ENCODE data around the gene INPP5K. TPM values are rescaled to one million over a fixed set of nuclear protein-coding genes. Genes with fewer than 3 reads are reported as not detected.

Gene INPP5K
- total RNA-seq, 6 experiments from 2014 or later: 12.7 to 22.6 (median 18.2) TPM

DNA sequence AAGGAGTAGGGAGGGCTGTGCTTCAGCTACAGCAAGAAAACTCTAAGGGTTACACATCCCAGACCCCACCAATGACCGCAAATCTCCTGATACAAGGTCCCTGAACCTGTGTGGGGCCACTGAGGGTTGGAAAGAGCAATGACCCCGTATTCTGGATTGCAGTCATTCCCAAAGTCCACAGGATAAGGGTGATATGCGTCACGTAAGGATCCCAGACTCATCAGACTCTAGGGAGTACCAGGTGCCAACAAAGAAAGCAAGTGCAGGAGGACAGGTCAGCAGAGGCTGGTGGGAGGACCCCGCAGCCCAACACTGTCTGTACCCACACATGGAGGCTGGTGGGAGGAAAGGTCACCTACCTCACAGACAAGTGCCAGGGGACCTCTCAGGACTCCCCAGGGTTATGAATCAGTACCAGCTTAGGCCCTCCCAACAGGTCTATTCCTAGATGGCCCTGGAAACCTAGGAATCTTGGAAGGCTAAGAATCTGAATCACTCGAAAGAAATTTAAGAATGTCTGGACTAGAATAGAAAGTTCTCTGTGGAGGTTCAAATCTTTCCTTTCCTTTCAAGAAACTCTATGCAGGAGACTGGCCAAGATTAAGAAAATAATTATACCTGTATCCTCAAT is 30.0 kb upstream of the INPP5K start:
- H3K27me3 ChIP-seq: no peaks in the 10 kb centered on the region
- H3K36me3 ChIP-seq: peaks cover 2 to 32% (median 14%) of the 10 kb centered on the region in 4 donors
- peak; percentile 78 to 87 (median 84) for ATAC-seq
- TF ChIP-seq, protein P1, sequence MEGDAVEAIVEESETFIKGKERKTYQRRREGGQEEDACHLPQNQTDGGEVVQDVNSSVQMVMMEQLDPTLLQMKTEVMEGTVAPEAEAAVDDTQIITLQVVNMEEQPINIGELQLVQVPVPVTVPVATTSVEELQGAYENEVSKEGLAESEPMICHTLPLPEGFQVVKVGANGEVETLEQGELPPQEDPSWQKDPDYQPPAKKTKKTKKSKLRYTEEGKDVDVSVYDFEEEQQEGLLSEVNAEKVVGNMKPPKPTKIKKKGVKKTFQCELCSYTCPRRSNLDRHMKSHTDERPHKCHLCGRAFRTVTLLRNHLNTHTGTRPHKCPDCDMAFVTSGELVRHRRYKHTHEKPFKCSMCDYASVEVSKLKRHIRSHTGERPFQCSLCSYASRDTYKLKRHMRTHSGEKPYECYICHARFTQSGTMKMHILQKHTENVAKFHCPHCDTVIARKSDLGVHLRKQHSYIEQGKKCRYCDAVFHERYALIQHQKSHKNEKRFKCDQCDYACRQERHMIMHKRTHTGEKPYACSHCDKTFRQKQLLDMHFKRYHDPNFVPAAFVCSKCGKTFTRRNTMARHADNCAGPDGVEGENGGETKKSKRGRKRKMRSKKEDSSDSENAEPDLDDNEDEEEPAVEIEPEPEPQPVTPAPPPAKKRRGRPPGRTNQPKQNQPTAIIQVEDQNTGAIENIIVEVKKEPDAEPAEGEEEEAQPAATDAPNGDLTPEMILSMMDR (IDR thresholded peaks at IDR 0.05): no peak
- no peak for TF ChIP-seq POLR2A (IDR thresholded peaks at IDR 0.05)
- peak in 2 of 3 donors; percentile 62 to 73 for DNase-seq
- peak overlapping the region; percentile 33 to 78 (median 52) for H3K27ac ChIP-seq
- WGBS (ENCODE audit: insufficient coverage, low coverage, low lambda C conversion rate, missing lambda C conversion rate): 55% methylated on average over 6 of the region's 6 CpGs
- peaks cover 0 to 25% (median 10%) of the 10 kb centered on the region in 4 donors for H3K4me1 ChIP-seq
- intact Hi-C loops (cut with DNase I): no loop called here
- no peaks in the 10 kb centered on the region for H3K9me3 ChIP-seq
- no peak overlapping the region for H3K4me3 ChIP-seq

DNA sequence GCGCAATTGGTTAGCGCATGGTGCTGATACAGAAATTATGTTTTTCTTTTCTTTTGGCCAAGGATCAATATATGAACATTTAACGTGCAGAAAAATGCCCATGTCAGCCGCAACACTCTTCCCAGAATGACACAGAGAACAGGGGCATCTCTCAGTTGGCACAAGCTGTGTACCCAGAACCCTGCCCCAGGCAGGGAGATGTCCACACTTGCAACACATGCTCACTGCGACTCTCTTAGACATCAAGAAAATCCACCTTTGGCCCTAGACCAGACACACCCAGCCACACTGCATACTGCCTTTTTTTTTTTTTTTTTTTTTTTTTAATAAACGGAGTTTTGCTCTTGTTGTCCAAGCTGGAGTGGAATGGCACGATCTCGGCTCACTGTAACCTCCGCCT is 29.2 kb upstream of the INPP5K start:
- Histone ChIP-seq H3K4me1 (peaks cover 0 to 25% (median 10%) of the 10 kb centered on the region in 4 donors), H3K36me3 (peaks cover 2 to 34% (median 16%) of the 10 kb centered on the region in 4 donors), H3K27ac (peak overlapping the region; percentile 33 to 78 (median 52)), H3K4me3 (no peak overlapping the region), H3K9me3 (no peaks in the 10 kb centered on the region), H3K27me3 (no peaks in the 10 kb centered on the region)
- 43% methylated on average over 8 of the region's 9 CpGs for WGBS (ENCODE audit: insufficient coverage, low coverage, low lambda C conversion rate, missing lambda C conversion rate)
- intact Hi-C loops (cut with DNase I): no loop called here
- ATAC-seq: peak; percentile 73 to 87 (median 81)
- TF ChIP-seq, protein P1 (IDR thresholded peaks at IDR 0.05): no peak
- TF ChIP-seq POLR2A (IDR thresholded peaks at IDR 0.05): no peak
- DNase-seq: peak in 2 of 3 donors; percentile 65 to 77

DNA sequence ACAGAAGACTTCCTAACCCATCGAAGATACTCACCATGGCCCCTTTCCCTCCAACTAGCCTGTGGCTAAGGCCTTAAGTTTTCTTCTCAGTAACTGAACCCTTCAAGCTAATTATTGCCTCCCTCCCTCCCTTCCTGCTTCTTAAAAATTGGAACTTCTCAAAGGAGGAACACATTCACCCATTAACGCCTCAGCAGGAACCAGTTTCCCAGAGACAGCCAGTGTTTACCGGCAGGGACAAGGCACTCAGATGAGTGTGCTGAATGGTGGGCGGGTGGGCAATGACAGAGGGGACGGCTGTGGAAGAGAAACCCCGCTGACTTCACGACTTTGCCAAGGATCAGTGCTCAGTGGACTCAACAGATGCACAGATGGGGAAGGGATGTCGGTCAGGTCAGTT is 25.9 kb upstream of the INPP5K start:
- ATAC-seq (no peak), DNase-seq (no peak)
- 77% methylated on average over 6 of the region's 8 CpGs for WGBS (ENCODE audit: insufficient coverage, low coverage, low lambda C conversion rate, missing lambda C conversion rate)
- no peaks in the 10 kb centered on the region for H3K9me3 ChIP-seq
- TF ChIP-seq, protein P1 (IDR thresholded peaks at IDR 0.05): no peak
- TF ChIP-seq POLR2A (IDR thresholded peaks at IDR 0.05): no peak
- no peak overlapping the region for H3K4me3 ChIP-seq
- intact Hi-C loops (cut with DNase I): no loop called here
- peaks cover 0 to 25% (median 10%) of the 10 kb centered on the region in 4 donors for H3K4me1 ChIP-seq
- H3K36me3 ChIP-seq: peaks cover 4 to 47% (median 21%) of the 10 kb centered on the region in 4 donors
- no peaks in the 10 kb centered on the region for H3K27me3 ChIP-seq
- H3K27ac ChIP-seq: no peak overlapping the region

DNA sequence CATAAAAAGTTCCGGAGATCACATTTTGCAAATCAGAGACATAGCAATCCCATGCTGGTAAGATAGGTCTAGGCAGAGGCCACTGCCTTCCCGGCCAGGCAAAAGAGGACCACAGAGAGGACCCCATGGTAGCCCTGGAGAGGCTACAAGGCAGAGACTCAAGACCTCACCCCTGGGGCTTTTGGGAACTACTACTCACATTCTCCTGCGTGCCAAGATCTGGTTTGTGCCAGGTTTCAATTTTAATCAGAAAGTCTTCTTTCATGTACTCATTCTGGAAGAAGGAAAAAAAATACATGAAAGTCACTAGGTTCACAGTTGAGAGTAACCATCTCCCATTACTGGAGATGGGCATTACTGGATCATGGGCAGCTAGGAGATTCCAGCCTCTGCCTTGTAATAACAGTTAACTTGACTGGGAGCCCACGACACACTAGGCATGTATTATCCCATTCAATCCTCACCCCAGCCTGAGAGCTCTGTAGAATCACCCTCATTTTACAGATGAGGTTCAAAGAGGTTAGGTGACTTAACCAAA is 25.0 kb upstream of the INPP5K start:
- no peak for ATAC-seq
- H3K27me3 ChIP-seq: no peaks in the 10 kb centered on the region
- H3K4me3 ChIP-seq: no peak overlapping the region
- no peak overlapping the region for H3K27ac ChIP-seq
- no peak for TF ChIP-seq POLR2A (IDR thresholded peaks at IDR 0.05)
- TF ChIP-seq, protein P1 (IDR thresholded peaks at IDR 0.05): no peak
- H3K36me3 ChIP-seq: peaks cover 4 to 49% (median 21%) of the 10 kb centered on the region in 4 donors
- intact Hi-C loops (cut with DNase I): no loop called here
- 81% methylated on average over 4 of the region's 4 CpGs for WGBS (ENCODE audit: insufficient coverage, low coverage, low lambda C conversion rate, missing lambda C conversion rate)
- peaks cover 0 to 21% (median 9%) of the 10 kb centered on the region in 4 donors for H3K4me1 ChIP-seq
- H3K9me3 ChIP-seq: no peaks in the 10 kb centered on the region
- DNase-seq: no peak

All from right lobe of liver (tissue), 6 donors.